ENCODE data around the gene TSC22D4. TPM values are rescaled to one million over a fixed set of nuclear protein-coding genes. Genes with fewer than 3 reads are reported as not detected.

The TSC22D4 gene
- total and polyA plus RNA-seq, 9 of the 15 experiments (the other 6 are each of a cell fraction or from before 2014, with no cell fraction given): 0.37 to 107 (median 28.7) TPM

DNA sequence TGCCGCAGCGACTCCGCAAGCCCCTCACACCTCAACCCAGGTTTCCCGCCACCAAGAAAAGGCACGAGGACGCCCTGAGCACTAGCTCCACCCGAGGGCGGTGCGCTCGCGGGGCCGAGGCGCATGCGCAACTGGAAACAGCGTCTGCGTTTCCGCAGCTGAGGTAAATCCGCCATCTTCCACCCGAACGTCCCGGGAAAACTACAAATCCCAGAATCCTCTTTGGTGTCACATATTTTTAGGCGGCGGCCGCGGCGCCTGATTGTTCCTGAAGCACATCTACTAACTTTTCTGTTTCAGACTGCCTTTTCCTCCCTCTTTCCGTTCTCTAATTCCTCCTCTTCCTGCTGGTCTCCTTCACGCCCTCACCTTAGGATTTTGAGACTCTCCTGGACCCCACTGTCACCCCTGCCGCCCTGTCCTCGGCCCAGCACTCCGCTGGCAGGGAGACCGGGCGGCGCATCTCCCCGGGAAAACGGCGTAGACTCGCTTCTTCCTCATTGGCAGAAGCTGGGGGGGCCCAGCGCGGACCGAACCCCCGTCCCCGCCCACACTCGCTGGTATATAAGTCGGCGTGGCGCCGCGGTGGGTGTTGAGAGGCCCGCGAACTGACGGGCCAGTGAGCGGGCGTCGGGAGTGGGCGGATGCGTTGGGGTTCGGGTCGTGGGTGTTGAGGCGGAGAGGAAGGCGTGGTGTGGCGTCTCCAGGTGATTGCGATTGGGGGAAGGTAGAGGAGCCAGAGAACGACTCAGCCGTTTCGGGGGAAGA is 50.6 kb downstream of the TSC22D4 start, which contains the start of gene ZCWPW1 (continued):
- TF ChIP-seq, protein P1, sequence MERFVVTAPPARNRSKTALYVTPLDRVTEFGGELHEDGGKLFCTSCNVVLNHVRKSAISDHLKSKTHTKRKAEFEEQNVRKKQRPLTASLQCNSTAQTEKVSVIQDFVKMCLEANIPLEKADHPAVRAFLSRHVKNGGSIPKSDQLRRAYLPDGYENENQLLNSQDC (CRISPR knock-in tag; IDR thresholded peaks at IDR 0.05): peak; percentile 93
- TF ChIP-seq, protein P2, sequence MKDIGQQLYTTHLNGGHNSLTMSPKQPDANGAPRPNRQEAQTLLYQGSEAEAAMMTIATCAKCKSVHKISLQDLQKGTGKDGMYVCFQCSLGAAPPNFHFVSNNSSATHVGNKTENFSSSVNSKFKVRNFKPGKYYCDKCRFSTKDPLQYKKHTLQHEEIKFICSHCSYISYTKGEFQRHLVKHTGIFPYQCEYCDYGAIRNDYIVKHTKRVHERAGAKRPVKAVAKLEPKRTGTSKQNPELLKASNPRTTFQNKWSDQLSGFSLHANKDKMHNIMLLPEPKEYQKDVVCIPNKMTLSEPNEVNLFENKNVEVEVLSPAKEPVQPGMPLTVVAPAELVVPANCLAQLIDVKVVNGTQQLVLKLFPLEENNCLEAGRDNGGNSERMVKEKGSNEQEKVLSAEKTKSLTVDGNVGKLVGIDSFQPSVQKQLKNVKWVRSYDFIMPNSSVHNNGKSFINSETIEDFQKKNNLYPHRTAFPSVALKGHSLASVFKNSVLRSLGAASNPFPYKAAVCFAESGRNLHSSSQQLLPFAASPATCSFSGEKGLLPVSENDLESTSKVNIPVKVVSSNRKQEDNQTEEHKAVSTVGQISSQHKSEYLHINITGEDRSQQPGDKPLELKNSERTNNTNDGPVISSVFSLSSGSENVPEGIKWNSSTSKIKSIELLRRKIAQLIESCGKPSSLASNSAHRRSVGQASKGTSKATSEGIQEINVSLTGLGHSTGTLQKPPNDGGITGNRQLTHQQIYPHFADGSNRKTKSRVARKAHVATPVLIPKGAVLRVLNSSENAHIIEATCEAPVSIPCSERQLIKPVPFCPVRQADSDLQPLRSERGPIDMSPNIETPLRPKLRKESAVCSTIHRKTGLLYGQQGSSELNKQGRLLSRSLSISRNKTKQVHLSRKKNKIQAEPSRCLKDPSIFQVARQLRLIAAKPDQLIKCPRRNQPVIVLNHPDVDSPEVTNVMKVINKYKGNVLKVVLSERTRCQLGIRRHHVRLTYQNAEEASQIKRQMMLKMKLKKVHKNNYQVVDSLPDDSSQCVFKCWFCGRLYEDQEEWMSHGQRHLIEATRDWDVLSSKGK (CRISPR knock-in tag; IDR thresholded peaks at IDR 0.05): no peak
- TF ChIP-seq BRF1 (IDR thresholded peaks at IDR 0.05; ENCODE audit: borderline replicate concordance, extremely low read depth, insufficient read length): no peak
- TF ChIP-seq, protein P3, sequence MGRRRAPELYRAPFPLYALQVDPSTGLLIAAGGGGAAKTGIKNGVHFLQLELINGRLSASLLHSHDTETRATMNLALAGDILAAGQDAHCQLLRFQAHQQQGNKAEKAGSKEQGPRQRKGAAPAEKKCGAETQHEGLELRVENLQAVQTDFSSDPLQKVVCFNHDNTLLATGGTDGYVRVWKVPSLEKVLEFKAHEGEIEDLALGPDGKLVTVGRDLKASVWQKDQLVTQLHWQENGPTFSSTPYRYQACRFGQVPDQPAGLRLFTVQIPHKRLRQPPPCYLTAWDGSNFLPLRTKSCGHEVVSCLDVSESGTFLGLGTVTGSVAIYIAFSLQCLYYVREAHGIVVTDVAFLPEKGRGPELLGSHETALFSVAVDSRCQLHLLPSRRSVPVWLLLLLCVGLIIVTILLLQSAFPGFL (CRISPR knock-in tag; IDR thresholded peaks at IDR 0.05): peak; percentile 100
- TF ChIP-seq ZNF354B (CRISPR knock-in tag; IDR thresholded peaks at IDR 0.05): no peak
- TF ChIP-seq ZNF347 (CRISPR knock-in tag; IDR thresholded peaks at IDR 0.05; ENCODE audit: low read depth): no peak
- TF ChIP-seq U2AF1 (optimal IDR thresholded peaks at IDR 0.05; ENCODE audit: low read depth, low read length): peak; percentile 82
- TF ChIP-seq ZNF695 (CRISPR knock-in tag; IDR thresholded peaks at IDR 0.05): no peak
- TF ChIP-seq POU5F1 (IDR thresholded peaks at IDR 0.05; ENCODE audit: borderline replicate concordance, low read depth, low read length, partially characterized antibody): peak; percentile 27
- TF ChIP-seq NFE2 (IDR thresholded peaks at IDR 0.05; ENCODE audit: low read depth): peak; percentile 52; the same call in 1 of the 2 replicates
- no peak for TF ChIP-seq ZNF239 (CRISPR knock-in tag; IDR thresholded peaks at IDR 0.05)
- peak; percentile 67 for TF ChIP-seq SMARCE1 (IDR thresholded peaks at IDR 0.05)
- TF ChIP-seq WHSC1 (IDR thresholded peaks at IDR 0.05; ENCODE audit: low read length): no peak
- TF ChIP-seq, protein P4, sequence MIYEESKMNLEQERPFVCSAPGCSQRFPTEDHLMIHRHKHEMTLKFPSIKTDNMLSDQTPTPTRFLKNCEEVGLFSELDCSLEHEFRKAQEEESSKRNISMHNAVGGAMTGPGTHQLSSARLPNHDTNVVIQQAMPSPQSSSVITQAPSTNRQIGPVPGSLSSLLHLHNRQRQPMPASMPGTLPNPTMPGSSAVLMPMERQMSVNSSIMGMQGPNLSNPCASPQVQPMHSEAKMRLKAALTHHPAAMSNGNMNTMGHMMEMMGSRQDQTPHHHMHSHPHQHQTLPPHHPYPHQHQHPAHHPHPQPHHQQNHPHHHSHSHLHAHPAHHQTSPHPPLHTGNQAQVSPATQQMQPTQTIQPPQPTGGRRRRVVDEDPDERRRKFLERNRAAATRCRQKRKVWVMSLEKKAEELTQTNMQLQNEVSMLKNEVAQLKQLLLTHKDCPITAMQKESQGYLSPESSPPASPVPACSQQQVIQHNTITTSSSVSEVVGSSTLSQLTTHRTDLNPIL (CRISPR knock-in tag; IDR thresholded peaks at IDR 0.05): peak; percentile 74; the same call in 1 of the 2 replicates
- TF ChIP-seq, protein P5, sequence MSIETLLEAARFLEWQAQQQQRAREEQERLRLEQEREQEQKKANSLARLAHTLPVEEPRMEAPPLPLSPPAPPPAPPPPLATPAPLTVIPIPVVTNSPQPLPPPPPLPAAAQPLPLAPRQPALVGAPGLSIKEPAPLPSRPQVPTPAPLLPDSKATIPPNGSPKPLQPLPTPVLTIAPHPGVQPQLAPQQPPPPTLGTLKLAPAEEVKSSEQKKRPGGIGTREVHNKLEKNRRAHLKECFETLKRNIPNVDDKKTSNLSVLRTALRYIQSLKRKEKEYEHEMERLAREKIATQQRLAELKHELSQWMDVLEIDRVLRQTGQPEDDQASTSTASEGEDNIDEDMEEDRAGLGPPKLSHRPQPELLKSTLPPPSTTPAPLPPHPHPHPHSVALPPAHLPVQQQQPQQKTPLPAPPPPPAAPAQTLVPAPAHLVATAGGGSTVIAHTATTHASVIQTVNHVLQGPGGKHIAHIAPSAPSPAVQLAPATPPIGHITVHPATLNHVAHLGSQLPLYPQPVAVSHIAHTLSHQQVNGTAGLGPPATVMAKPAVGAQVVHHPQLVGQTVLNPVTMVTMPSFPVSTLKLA (conservative IDR thresholded peaks at IDR 0.05): peak in 1 of 2 experiments; percentile 38
- TF ChIP-seq, protein P6, sequence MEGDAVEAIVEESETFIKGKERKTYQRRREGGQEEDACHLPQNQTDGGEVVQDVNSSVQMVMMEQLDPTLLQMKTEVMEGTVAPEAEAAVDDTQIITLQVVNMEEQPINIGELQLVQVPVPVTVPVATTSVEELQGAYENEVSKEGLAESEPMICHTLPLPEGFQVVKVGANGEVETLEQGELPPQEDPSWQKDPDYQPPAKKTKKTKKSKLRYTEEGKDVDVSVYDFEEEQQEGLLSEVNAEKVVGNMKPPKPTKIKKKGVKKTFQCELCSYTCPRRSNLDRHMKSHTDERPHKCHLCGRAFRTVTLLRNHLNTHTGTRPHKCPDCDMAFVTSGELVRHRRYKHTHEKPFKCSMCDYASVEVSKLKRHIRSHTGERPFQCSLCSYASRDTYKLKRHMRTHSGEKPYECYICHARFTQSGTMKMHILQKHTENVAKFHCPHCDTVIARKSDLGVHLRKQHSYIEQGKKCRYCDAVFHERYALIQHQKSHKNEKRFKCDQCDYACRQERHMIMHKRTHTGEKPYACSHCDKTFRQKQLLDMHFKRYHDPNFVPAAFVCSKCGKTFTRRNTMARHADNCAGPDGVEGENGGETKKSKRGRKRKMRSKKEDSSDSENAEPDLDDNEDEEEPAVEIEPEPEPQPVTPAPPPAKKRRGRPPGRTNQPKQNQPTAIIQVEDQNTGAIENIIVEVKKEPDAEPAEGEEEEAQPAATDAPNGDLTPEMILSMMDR (IDR thresholded peaks at IDR 0.05 in 2 of 3, conservative IDR thresholded peaks at IDR 0.05 in 1 of 3; ENCODE audit: insufficient read depth in 2 of 3, low read depth in 1 of 3, low read length in 3 of 3): peak in 1 of 3 experiments; percentile 2; a peak in 2 of 6 replicates
- TF ChIP-seq RUNX1 (IDR thresholded peaks at IDR 0.05; ENCODE audit: low read depth): no peak

Data from K562 (cell line).